Esophagus muscularis mucosa (tissue), 3 donors: ENCODE data around the gene MOB1A.

Experiments used
- POLR2A ChIP-seq: fragments of 450-650 bp; IDR thresholded peaks from one replicate; pipeline ENCODE4 v1.6.1; 2017; ENCODE audit warnings: antibody characterized with exemption, moderate library complexity, mild to moderate bottlenecking, low read depth
- TF ChIP-seq, protein P1 (sequence below), 3 experiments: fragments of 200-600 bp in 2 of 3; fragments of 450-650 bp in 1 of 3; sonication (generic) in 2 of 3; IDR thresholded peaks; one replicate each; pipeline ENCODE4 v1.5.1; 2017 to 2019; ENCODE audit warnings: antibody characterized with exemption in 3 of 3, mild to moderate bottlenecking in 2 of 3, moderate library complexity in 1 of 3

DNA sequence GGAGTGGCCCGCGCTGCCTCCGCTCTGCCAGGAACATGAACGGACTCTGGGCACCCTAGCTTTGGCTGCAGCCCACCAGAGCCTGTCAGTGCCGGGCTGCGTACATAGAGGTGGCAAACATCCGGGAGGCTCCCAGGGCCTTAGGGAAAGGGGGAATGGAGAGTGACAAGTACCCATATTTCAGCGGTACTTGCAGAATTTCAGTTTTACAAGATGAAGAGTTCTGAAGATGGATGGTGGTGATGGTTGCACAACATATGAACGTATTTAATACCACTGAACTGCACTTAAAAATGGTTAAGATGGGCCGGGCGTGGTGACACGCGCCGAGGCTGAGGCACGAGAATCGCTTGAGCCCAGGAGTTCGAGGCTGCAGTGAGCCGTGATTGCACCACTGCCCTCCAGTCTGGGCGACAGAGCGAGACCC is 20.6 kb upstream of the MOB1A start:
- TF ChIP-seq, protein P1, sequence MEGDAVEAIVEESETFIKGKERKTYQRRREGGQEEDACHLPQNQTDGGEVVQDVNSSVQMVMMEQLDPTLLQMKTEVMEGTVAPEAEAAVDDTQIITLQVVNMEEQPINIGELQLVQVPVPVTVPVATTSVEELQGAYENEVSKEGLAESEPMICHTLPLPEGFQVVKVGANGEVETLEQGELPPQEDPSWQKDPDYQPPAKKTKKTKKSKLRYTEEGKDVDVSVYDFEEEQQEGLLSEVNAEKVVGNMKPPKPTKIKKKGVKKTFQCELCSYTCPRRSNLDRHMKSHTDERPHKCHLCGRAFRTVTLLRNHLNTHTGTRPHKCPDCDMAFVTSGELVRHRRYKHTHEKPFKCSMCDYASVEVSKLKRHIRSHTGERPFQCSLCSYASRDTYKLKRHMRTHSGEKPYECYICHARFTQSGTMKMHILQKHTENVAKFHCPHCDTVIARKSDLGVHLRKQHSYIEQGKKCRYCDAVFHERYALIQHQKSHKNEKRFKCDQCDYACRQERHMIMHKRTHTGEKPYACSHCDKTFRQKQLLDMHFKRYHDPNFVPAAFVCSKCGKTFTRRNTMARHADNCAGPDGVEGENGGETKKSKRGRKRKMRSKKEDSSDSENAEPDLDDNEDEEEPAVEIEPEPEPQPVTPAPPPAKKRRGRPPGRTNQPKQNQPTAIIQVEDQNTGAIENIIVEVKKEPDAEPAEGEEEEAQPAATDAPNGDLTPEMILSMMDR (IDR thresholded peaks at IDR 0.05) = no peak
- no peak for TF ChIP-seq POLR2A
